H1 (cell line): Measurements from ENCODE around the gene TMEM254. TPM values are rescaled to one million over a fixed set of nuclear protein-coding genes. Genes with fewer than 3 reads are reported as not detected.

Experiments
- CTCF ChIA-PET: fragments of 300-600 bp; sonication (Branson Sonifier 250); formaldehyde crosslinking; loops from one replicate; lab custom pipeline; 2021; ENCODE audit not compliant: partially characterized antibody; lab: Charles Lee
- POLR2A ChIA-PET: fragments of 300-600 bp; sonication (Branson Sonifier 250); formaldehyde crosslinking; loops from one replicate; lab custom pipeline; 2021; ENCODE audit warnings: inconsistent platforms; ENCODE audit not compliant: partially characterized antibody; lab: Charles Lee
- DNase-seq, 2 experiments: peaks; one replicate each; pipeline versions ENCODE4 v3.0.0 to v3.0.0-alpha.2; 2010 to 2022; ENCODE audit warnings: low spot score in 2 of 2, low read depth in 1 of 2, mixed read lengths in 1 of 2
- FAIRE-seq: peaks from 2 replicates; lab custom pipeline; 2011; peaks lifted over from hg19 to GRCh38; lab: Jason Lieb, UNC
- H2AFZ ChIP-seq: 2 replicates; pipeline ENCODE4 v1.8.1; 2012; ENCODE audit warnings: low read length, inconsistent platforms
- H2AK5ac ChIP-seq: 2 replicates; pipeline ENCODE4 v1.6.1; 2013; ENCODE audit warnings: low read depth, low read length
- H2BK120ac ChIP-seq: replicated peaks from 2 replicates; pipeline ENCODE3; 2013; ENCODE audit warnings: low read depth, low read length, inconsistent platforms
- H2BK12ac ChIP-seq: 2 replicates; pipeline ENCODE4 v1.6.1; 2013; ENCODE audit warnings: low read depth, low read length
- H2BK15ac ChIP-seq: 2 replicates; pipeline ENCODE4 v1.6.1; 2013; ENCODE audit warnings: low read length
- H2BK20ac ChIP-seq: 2 replicates; pipeline ENCODE4 v1.6.1; 2013; ENCODE audit warnings: low read length
- H2BK5ac ChIP-seq: 2 replicates; pipeline ENCODE4 v1.6.1; 2013; ENCODE audit warnings: low read depth, low read length
- H3K14ac ChIP-seq: 2 replicates; pipeline ENCODE4 v1.6.1; 2013; ENCODE audit warnings: inconsistent platforms; ENCODE audit not compliant: insufficient read length
- H3K18ac ChIP-seq: 2 replicates; pipeline ENCODE4 v1.6.1; 2013; ENCODE audit warnings: low read length; ENCODE audit errors: extremely low read depth
- H3K23ac ChIP-seq: 2 replicates; pipeline ENCODE4 v1.6.1; 2013; ENCODE audit warnings: inconsistent platforms; ENCODE audit not compliant: insufficient read length
- H3K23me2 ChIP-seq: 2 replicates; pipeline ENCODE4 v1.6.1; 2013; ENCODE audit warnings: low read depth, low read length
- H3K27ac ChIP-seq: 2 replicates; pipeline ENCODE4 v1.6.1; 2011; ENCODE audit warnings: low read depth, low read length, inconsistent platforms
- H3K27me3 ChIP-seq, 4 experiments: replicated peaks in 1 of 4; 1 replicate in 1 of 4; 2 replicates in 3 of 4; pipeline versions ENCODE4 v1.6.1 to v1.8.1; 2011 to 2013; ENCODE audit warnings: low read length in 3 of 4, mild to moderate bottlenecking in 3 of 4, inconsistent platforms in 2 of 4, mixed read lengths in 2 of 4, moderate library complexity in 1 of 4; ENCODE audit not compliant: control insufficient read depth in 3 of 4, insufficient read depth in 3 of 4; ENCODE audit errors: extremely low read depth in 1 of 4
- H3K36me3 ChIP-seq, 4 experiments: 2 replicates each; pipeline versions ENCODE4 v1.6.1 to v1.8.1; 2011 to 2013; ENCODE audit warnings: mild to moderate bottlenecking in 4 of 4, low read length in 3 of 4, moderate library complexity in 2 of 4, control low read depth in 1 of 4, inconsistent platforms in 1 of 4; ENCODE audit not compliant: insufficient read depth in 4 of 4, control insufficient read depth in 2 of 4
- H3K4ac ChIP-seq: replicated peaks from 2 replicates; pipeline ENCODE3; 2013; ENCODE audit warnings: low read length, low read depth, mixed read lengths, inconsistent platforms; ENCODE audit not compliant: insufficient read length
- H3K4me1 ChIP-seq, 4 experiments: replicated peaks in 1 of 4; 1 replicate in 1 of 4; 2 replicates in 3 of 4; pipeline versions ENCODE4 v1.6.1 to v1.8.1; 2011 to 2013; ENCODE audit warnings: low read length in 3 of 4, inconsistent platforms in 2 of 4, mixed read lengths in 1 of 4; ENCODE audit not compliant: insufficient read depth in 4 of 4, control insufficient read depth in 3 of 4
- H3K4me2 ChIP-seq, 2 experiments: 2 replicates each; pipeline versions ENCODE4 v1.6.1 to v1.8.1; 2011 to 2013; ENCODE audit warnings: low read depth in 2 of 2, low read length in 2 of 2, control low read depth in 1 of 2, inconsistent platforms in 1 of 2, mild to moderate bottlenecking in 1 of 2; ENCODE audit not compliant: insufficient read depth in 1 of 2
- H3K4me3 ChIP-seq, 4 experiments: fragments of 200-600, 300-600 bp in 1 of 4; sonication (generic), shearing (Covaris generic), sonication (Bioruptor Twin) in 1 of 4; 2 replicates each; pipeline versions ENCODE4 v1.5.1 to v1.8.1; 2011 to 2016; ENCODE audit warnings: low read length in 4 of 4, low read depth in 3 of 4, control low read depth in 2 of 4, inconsistent platforms in 2 of 4, mild to moderate bottlenecking in 2 of 4, mixed read lengths in 1 of 4, moderate library complexity in 1 of 4; ENCODE audit not compliant: insufficient read depth in 2 of 4; ENCODE audit errors: extremely low read depth in 1 of 4
- H3K56ac ChIP-seq: replicated peaks from 2 replicates; pipeline ENCODE3; 2013; ENCODE audit warnings: low read depth, mild to moderate bottlenecking, mixed read lengths, low read length, inconsistent platforms; ENCODE audit not compliant: insufficient read length
- H3K79me1 ChIP-seq: 2 replicates; pipeline ENCODE4 v1.6.1; 2013; ENCODE audit warnings: low read depth, low read length, control low read depth
- H3K79me2 ChIP-seq, 2 experiments: 2 replicates each; pipeline versions ENCODE4 v1.6.1 to v1.8.1; 2012 to 2013; ENCODE audit warnings: low read length in 2 of 2, mild to moderate bottlenecking in 2 of 2, inconsistent platforms in 1 of 2; ENCODE audit not compliant: insufficient read depth in 2 of 2, control insufficient read depth in 1 of 2
- H3K9ac ChIP-seq, 4 experiments: replicated peaks in 1 of 4; 1 replicate in 1 of 4; 2 replicates in 3 of 4; pipeline versions ENCODE4 v1.6.1 to v1.8.1; 2011 to 2013; ENCODE audit warnings: low read depth in 3 of 4, low read length in 3 of 4, control low read depth in 2 of 4, mild to moderate bottlenecking in 2 of 4, moderate library complexity in 2 of 4, inconsistent platforms in 1 of 4; ENCODE audit errors: extremely low read depth in 1 of 4
- H3K9me3 ChIP-seq, 2 experiments: 2 replicates each; pipeline versions ENCODE4 v1.6.1 to v1.8.1; 2012 to 2013; ENCODE audit warnings: mild to moderate bottlenecking in 2 of 2, moderate library complexity in 2 of 2, control low read depth in 1 of 2, inconsistent platforms in 1 of 2, low read depth in 1 of 2, low read length in 1 of 2, mixed read lengths in 1 of 2; ENCODE audit not compliant: insufficient read depth in 2 of 2
- H4K20me1 ChIP-seq, 2 experiments: replicated peaks in 1 of 2; 2 replicates each; pipeline versions ENCODE3 to v1.8.1; 2011 to 2013; ENCODE audit warnings: inconsistent platforms in 2 of 2, low read length in 2 of 2, mild to moderate bottlenecking in 1 of 2; ENCODE audit not compliant: insufficient read depth in 2 of 2, control insufficient read depth in 1 of 2
- H4K5ac ChIP-seq: 2 replicates; pipeline ENCODE4 v1.6.1; 2013; ENCODE audit warnings: low read length, low read depth, mixed read lengths, inconsistent platforms; ENCODE audit not compliant: insufficient read length
- H4K8ac ChIP-seq: 2 replicates; pipeline ENCODE4 v1.8.0; 2013; ENCODE audit warnings: mild to moderate bottlenecking, moderate library complexity, low read length, inconsistent platforms; ENCODE audit not compliant: insufficient read depth; ENCODE audit errors: extremely low read depth
- H4K91ac ChIP-seq: replicated peaks from 2 replicates; pipeline ENCODE3; 2013; ENCODE audit warnings: low read length, mixed read lengths, inconsistent platforms; ENCODE audit not compliant: insufficient read length
- BACH1 ChIP-seq: IDR thresholded peaks from 2 replicates; pipeline ENCODE4 v1.6.1; 2012; ENCODE audit warnings: low read length, improper control_type of control experiment
- BRCA1 ChIP-seq: IDR thresholded peaks from 2 replicates; pipeline ENCODE4 v1.6.1; 2012; ENCODE audit warnings: low read depth, low read length, improper control_type of control experiment
- CBX5 ChIP-seq: fragments of 300-800, 300-1000 bp; sonication (generic); IDR thresholded peaks from 2 replicates; pipeline ENCODE4 v1.7.1; 2016; ENCODE audit warnings: antibody characterized with exemption, low read length, low read depth
- CHD1 ChIP-seq: IDR thresholded peaks from 2 replicates; pipeline ENCODE4 v1.6.1; 2012; ENCODE audit warnings: low read depth, low read length, improper control_type of control experiment
- CHD2 ChIP-seq: IDR thresholded peaks from 2 replicates; pipeline ENCODE4 v1.6.1; 2012; ENCODE audit warnings: low read length, improper control_type of control experiment
- CTBP2 ChIP-seq: IDR thresholded peaks from 2 replicates; pipeline ENCODE4 v1.7.0; 2011; ENCODE audit warnings: borderline replicate concordance, mild to moderate bottlenecking, moderate library complexity, mixed read lengths, low read length; ENCODE audit not compliant: insufficient read depth, insufficient read length
- JUN ChIP-seq: IDR thresholded peaks from 2 replicates; pipeline ENCODE4 v1.6.1; 2011; ENCODE audit warnings: low read depth, mild to moderate bottlenecking, improper control_type of control experiment, low read length
- KDM5A ChIP-seq: fragments of 200-600 bp; IDR thresholded peaks from 2 replicates; pipeline ENCODE4 v1.7.1; 2012; ENCODE audit warnings: mild to moderate bottlenecking, low read length, inconsistent platforms, mixed read lengths
- RAD21 ChIP-seq, 2 experiments: IDR thresholded peaks in 1 of 2; conservative IDR thresholded peaks in 1 of 2; 2 replicates each; pipeline ENCODE4 v1.6.1; 2011; ENCODE audit warnings: low read depth in 2 of 2, low read length in 2 of 2, improper control_type of control experiment in 1 of 2, inconsistent platforms in 1 of 2, mild to moderate bottlenecking in 1 of 2, moderate library complexity in 1 of 2
- SIN3A ChIP-seq, 2 experiments: IDR thresholded peaks in 1 of 2; conservative IDR thresholded peaks in 1 of 2; 2 replicates each; pipeline ENCODE4 v1.6.1; 2011 to 2012; ENCODE audit warnings: low read length in 2 of 2, improper control_type of control experiment in 1 of 2, low read depth in 1 of 2, mild to moderate bottlenecking in 1 of 2
- SP2 ChIP-seq: IDR thresholded peaks from 2 replicates; pipeline ENCODE4 v1.6.1; 2012; ENCODE audit warnings: mild to moderate bottlenecking, low read length, inconsistent platforms
- TAF7 ChIP-seq: optimal IDR thresholded peaks from 2 replicates; pipeline ENCODE3; 2011; ENCODE audit warnings: low read depth, mild to moderate bottlenecking, inconsistent platforms, low read length, moderate library complexity, borderline replicate concordance
- TBP ChIP-seq: IDR thresholded peaks from 2 replicates; pipeline ENCODE4 v1.6.1; 2011; ENCODE audit warnings: low read depth, low read length, improper control_type of control experiment
- WGBS, 2 experiments: shearing (Covaris generic) in 1 of 2; methylation state at CpG; one replicate each; pipeline versions ENCODE4 v1.1.6 to v1.1.7; 2013 to 2015; ENCODE audit warnings: low lambda C conversion rate in 2 of 2, mixed read lengths in 2 of 2, inconsistent platforms in 1 of 2, low coverage in 1 of 2, missing lambda C conversion rate in 1 of 2; ENCODE audit not compliant: insufficient replicate concordance in 2 of 2, insufficient coverage in 1 of 2, insufficient read length in 1 of 2; ENCODE audit errors: extremely low coverage in 1 of 2, missing lambda C conversion rate in 1 of 2; 5-methylcytosine and 5-hydroxymethylcytosine counted together
- polyA plus RNA-seq, 7 experiments: library from polyadenylated mRNA; depleted of rRNA in 3 of 7; stranded (reverse) in 5 of 7; unstranded in 2 of 7; fragments of >200 nt in 5 of 7; fragments of 200-250 nt in 2 of 7; gene quantifications; 1 replicate in 5 of 7; 2 replicates in 1 of 7; 4 replicates in 1 of 7; pipeline versions ENCODE4 v1.2.1 to v1.2.3, GENCODE V29; 2011 to 2013; ENCODE audit warnings: missing spikeins in 2 of 7, mixed read lengths in 2 of 7
- total RNA-seq: library from RNA; stranded (reverse); fragmentation: NEBNext Ultra II Directional; extraction: Animal tissue kit (Norgen Biotek cat#: 25700); gene quantifications from 2 replicates; pipeline ENCODE4 v1.2.1, GENCODE V29; 2021
- TF ChIP-seq, protein P1 (sequence below): IDR thresholded peaks from 2 replicates; pipeline ENCODE4 v1.6.1; 2012; ENCODE audit warnings: inconsistent platforms

The TMEM254 gene
- total and polyA plus RNA-seq, 2 of the 8 experiments (the other 6 are each of a cell fraction or from before 2014, with no cell fraction given): 26.9 to 61.2 TPM

DNA sequence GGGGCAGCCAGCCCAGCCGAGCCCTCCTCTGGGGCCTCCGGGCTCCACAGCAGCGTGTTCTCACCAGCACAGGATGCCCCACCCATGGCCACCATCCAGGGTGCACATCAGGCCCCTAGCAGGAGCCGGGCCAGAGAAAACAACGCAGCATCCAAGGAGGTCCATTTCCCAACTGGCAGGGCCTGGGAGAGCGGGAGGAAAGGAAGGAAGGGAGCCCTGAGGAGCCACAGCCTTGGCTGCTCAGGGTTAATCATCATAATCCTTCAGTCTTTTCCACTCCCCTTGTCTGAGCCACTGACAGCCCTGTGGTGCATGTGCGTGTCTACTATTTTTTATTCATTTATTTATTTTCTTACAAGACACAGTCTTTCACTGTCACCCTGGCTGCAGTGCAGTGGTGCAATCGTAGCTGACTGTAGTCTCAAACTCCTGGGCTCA lies 57.7 kb downstream of the TMEM254 start:
- H3K9me3 ChIP-seq: no peaks in the 10 kb centered on the region
- H2BK120ac ChIP-seq: no peak overlapping the region
- ChIA-PET CTCF (interaction anchor here (0.6 to 1.9 kb wide), 5 partner anchors 17 to 89 kb away, joined by 3 to 8 read pairs (median 3); no protein-coding TSS in a partner anchor), POLR2A (no interaction called here)
- no peak overlapping the region for H4K8ac ChIP-seq
- no peaks in the 10 kb centered on the region for H3K36me3 ChIP-seq
- no peak overlapping the region for H3K56ac ChIP-seq
- H3K27ac ChIP-seq: no peak overlapping the region
- H3K23ac ChIP-seq: no peak overlapping the region
- H3K14ac ChIP-seq: no peak overlapping the region
- no peak overlapping the region for H4K5ac ChIP-seq
- H3K9ac ChIP-seq: no peak overlapping the region
- H4K20me1 ChIP-seq: no peaks in the 10 kb centered on the region
- H3K4me1 ChIP-seq: peaks cover 5 to 11% (median 7%) of the 10 kb centered on the region in 4 experiments; a peak in 6 of 7 replicates
- H2AK5ac ChIP-seq: no peak overlapping the region
- no peak for DNase-seq
- no peak for FAIRE-seq
- no peak overlapping the region for H3K4me2 ChIP-seq
- WGBS, 2 experiments: 83% methylated on average over 6 of the region's 8 CpGs; no CpG with 5 or more reads in 1 of the 2 experiments
- H2BK5ac ChIP-seq: no peak overlapping the region
- no peak overlapping the region for H3K4me3 ChIP-seq
- H4K91ac ChIP-seq: no peak overlapping the region
- H3K23me2 ChIP-seq: peaks cover 2% of the 10 kb centered on the region; the same call in 1 of the 2 replicates
- no peak overlapping the region for H2BK15ac ChIP-seq
- H2BK20ac ChIP-seq: no peak overlapping the region
- H3K79me2 ChIP-seq: no peaks in the 10 kb centered on the region
- H3K27me3 ChIP-seq: peaks cover 0 to 11% (median 8%) of the 10 kb centered on the region in 4 experiments; a peak in 4 of 7 replicates
- no peak overlapping the region for H3K4ac ChIP-seq
- no peak overlapping the region for H2BK12ac ChIP-seq
- no peaks in the 10 kb centered on the region for H3K79me1 ChIP-seq
- no peak overlapping the region for H2AFZ ChIP-seq
- no peak overlapping the region for H3K18ac ChIP-seq
- TF ChIP-seq RAD21 (IDR thresholded peaks at IDR 0.05 in 1 of 2, conservative IDR thresholded peaks at IDR 0.05 in 1 of 2; ENCODE audit: low read depth in 2 of 2, low read length in 2 of 2): no peak
- no peak for TF ChIP-seq CBX5
- TF ChIP-seq TAF7: no peak
- TF ChIP-seq CTBP2: no peak
- TF ChIP-seq, protein P1, sequence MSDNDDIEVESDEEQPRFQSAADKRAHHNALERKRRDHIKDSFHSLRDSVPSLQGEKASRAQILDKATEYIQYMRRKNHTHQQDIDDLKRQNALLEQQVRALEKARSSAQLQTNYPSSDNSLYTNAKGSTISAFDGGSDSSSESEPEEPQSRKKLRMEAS: no peak
- TF ChIP-seq BRCA1: no peak
- no peak for TF ChIP-seq SP2
- no peak for TF ChIP-seq TBP
- TF ChIP-seq SIN3A (conservative IDR thresholded peaks at IDR 0.05 in 1 of 2, IDR thresholded peaks at IDR 0.05 in 1 of 2; ENCODE audit: low read depth in 1 of 2, low read length in 2 of 2): no peak
- no peak for TF ChIP-seq CHD1
- no peak for TF ChIP-seq BACH1
- no peak for TF ChIP-seq KDM5A
- no peak for TF ChIP-seq JUN
- TF ChIP-seq CHD2: no peak
